Measurements from ENCODE around the gene SERBP1.
"Not testable (repeated sequence)": the region's sequence is repeated elsewhere in the genome, so short reads cannot be mapped to it uniquely, and the experiment has no call there.

The SERBP1 gene

GRCh38 chr1:67407498-67407897, 22.7 kb downstream of the SERBP1 start:
- H3K4me3 ChIP-seq (ENCODE audit: low read length), result no peak overlapping the region
- TF ChIP-seq ZNF274 (IDR thresholded peaks at IDR 0.05; ENCODE audit: low read depth, low read length), result no peak

- TF ChIP-seq ZNF274 (IDR thresholded peaks at IDR 0.05; ENCODE audit: low read depth, low read length), result no peak
- no peak overlapping the region for H3K4me3 ChIP-seq (ENCODE audit: low read length)
Measured at GRCh38 chr1:67405473-67406245, 24.5 kb downstream of the SERBP1 start.

GRCh38 chr1:67404212-67404620, 26.0 kb downstream of the SERBP1 start:
- TF ChIP-seq ZNF274 (IDR thresholded peaks at IDR 0.05; ENCODE audit: low read depth, low read length), result no peak
- no peak overlapping the region for H3K4me3 ChIP-seq (ENCODE audit: low read length)

GRCh38 chr1:67401443-67401842, 28.8 kb downstream of the SERBP1 start:
- no peak for TF ChIP-seq ZNF274 (IDR thresholded peaks at IDR 0.05; ENCODE audit: low read depth, low read length)
- no peak overlapping the region for H3K4me3 ChIP-seq (ENCODE audit: low read length)

- H3K4me3 ChIP-seq (ENCODE audit: low read length), result not testable (repeated sequence)
Measured at GRCh38 chr1:67400029-67400786, 30.0 kb downstream of the SERBP1 start.

GRCh38 chr1:67399199-67399993, 30.8 kb downstream of the SERBP1 start:
- no peak overlapping the region for H3K4me3 ChIP-seq (ENCODE audit: low read length)
- TF ChIP-seq ZNF274 (IDR thresholded peaks at IDR 0.05; ENCODE audit: low read depth, low read length), result no peak

GRCh38 chr1:67394548-67394947, 35.7 kb downstream of the SERBP1 start:
- H3K4me3 ChIP-seq (ENCODE audit: low read length), result no peak overlapping the region
- TF ChIP-seq ZNF274 (IDR thresholded peaks at IDR 0.05; ENCODE audit: low read depth, low read length), result no peak

GRCh38 chr1:67393737-67394136, 36.5 kb downstream of the SERBP1 start:
- H3K4me3 ChIP-seq (ENCODE audit: low read length), result no peak overlapping the region
- no peak for TF ChIP-seq ZNF274 (IDR thresholded peaks at IDR 0.05; ENCODE audit: low read depth, low read length)

- no peak overlapping the region for H3K4me3 ChIP-seq (ENCODE audit: low read length)
- TF ChIP-seq ZNF274 (IDR thresholded peaks at IDR 0.05; ENCODE audit: low read depth, low read length), result no peak
Measured at GRCh38 chr1:67393240-67393639, 37.0 kb downstream of the SERBP1 start.

GRCh38 chr1:67390041-67390887, 39.9 kb downstream of the SERBP1 start:
- no peak for TF ChIP-seq ZNF274 (IDR thresholded peaks at IDR 0.05; ENCODE audit: low read depth, low read length)
- no peak overlapping the region for H3K4me3 ChIP-seq (ENCODE audit: low read length)

- H3K4me3 ChIP-seq (ENCODE audit: low read length), result no peak overlapping the region
- no peak for TF ChIP-seq ZNF274 (IDR thresholded peaks at IDR 0.05; ENCODE audit: low read depth, low read length)
Measured at GRCh38 chr1:67383999-67384638, 46.1 kb downstream of the SERBP1 start.

- H3K4me3 ChIP-seq (ENCODE audit: low read length), result no peak overlapping the region
- no peak for TF ChIP-seq ZNF274 (IDR thresholded peaks at IDR 0.05; ENCODE audit: low read depth, low read length)
Measured at GRCh38 chr1:67382292-67382691, 47.9 kb downstream of the SERBP1 start.

- H3K4me3 ChIP-seq (ENCODE audit: low read length), result no peak overlapping the region
- TF ChIP-seq ZNF274 (IDR thresholded peaks at IDR 0.05; ENCODE audit: low read depth, low read length), result no peak
Measured at GRCh38 chr1:67381154-67381553, 49.0 kb downstream of the SERBP1 start.
